Duodenal mucosa (tissue), 2 donors: ENCODE data around the gene PNKD.

Source experiments
- H3K27ac ChIP-seq: one replicate; pipeline ENCODE4 v1.7.0; 2013; ENCODE audit warnings: low read depth, low read length
- H3K27me3 ChIP-seq, 2 donors: one replicate each; pipeline ENCODE4 v1.7.0; 2013; ENCODE audit warnings: low read length in 2 of 2, control low read depth in 1 of 2; ENCODE audit not compliant: insufficient read depth in 2 of 2, control insufficient read depth in 1 of 2
- H3K36me3 ChIP-seq, 2 donors: one replicate each; pipeline ENCODE4 v1.7.0; 2013; ENCODE audit warnings: low read length in 2 of 2, control low read depth in 1 of 2; ENCODE audit not compliant: insufficient read depth in 2 of 2, control insufficient read depth in 1 of 2
- H3K4me1 ChIP-seq, 2 donors: one replicate each; pipeline ENCODE4 v1.7.0; 2013; ENCODE audit warnings: low read length in 2 of 2, control low read depth in 1 of 2; ENCODE audit not compliant: insufficient read depth in 2 of 2, control insufficient read depth in 1 of 2
- H3K4me3 ChIP-seq, 2 donors: one replicate each; pipeline ENCODE4 v1.7.0; 2013; ENCODE audit warnings: low read length in 2 of 2, low read depth in 1 of 2
- H3K9ac ChIP-seq, 2 donors: one replicate each; pipeline ENCODE4 v1.7.0; 2013; ENCODE audit warnings: low read length in 2 of 2, low read depth in 1 of 2
- H3K9me3 ChIP-seq, 2 donors: one replicate each; pipeline ENCODE4 v1.7.0; 2013; ENCODE audit warnings: low read length in 2 of 2, control low read depth in 1 of 2; ENCODE audit not compliant: control insufficient read depth in 1 of 2

The PNKD gene

DNA sequence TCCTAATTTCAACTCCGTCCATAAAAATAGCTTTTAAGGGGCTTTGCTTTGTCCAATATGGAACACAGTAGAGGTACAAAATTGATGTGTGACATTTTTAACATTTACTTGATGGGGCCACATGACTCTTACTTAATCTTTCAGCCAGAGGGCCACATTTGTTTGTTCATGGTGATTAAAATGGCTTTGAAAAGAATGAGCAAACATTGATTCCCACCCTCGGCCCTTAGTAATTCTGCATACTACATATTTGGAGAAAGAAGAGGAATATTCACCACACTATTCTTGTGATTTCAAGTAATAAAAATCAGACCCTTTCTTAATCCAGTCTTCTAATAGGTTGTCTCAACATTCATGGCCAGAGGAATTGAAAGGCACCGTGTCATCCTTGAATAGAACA is 35.8 kb upstream of the PNKD start:
- Histone ChIP-seq H3K4me3 (no peak overlapping the region), H3K27ac (no peak overlapping the region), H3K9me3 (no peaks in the 10 kb centered on the region), H3K4me1 (peaks cover 17 to 28% of the 10 kb centered on the region in 2 donors), H3K36me3 (peaks cover 27 to 89% of the 10 kb centered on the region in 2 donors), H3K9ac (no peak overlapping the region), H3K27me3 (no peaks in the 10 kb centered on the region)

DNA sequence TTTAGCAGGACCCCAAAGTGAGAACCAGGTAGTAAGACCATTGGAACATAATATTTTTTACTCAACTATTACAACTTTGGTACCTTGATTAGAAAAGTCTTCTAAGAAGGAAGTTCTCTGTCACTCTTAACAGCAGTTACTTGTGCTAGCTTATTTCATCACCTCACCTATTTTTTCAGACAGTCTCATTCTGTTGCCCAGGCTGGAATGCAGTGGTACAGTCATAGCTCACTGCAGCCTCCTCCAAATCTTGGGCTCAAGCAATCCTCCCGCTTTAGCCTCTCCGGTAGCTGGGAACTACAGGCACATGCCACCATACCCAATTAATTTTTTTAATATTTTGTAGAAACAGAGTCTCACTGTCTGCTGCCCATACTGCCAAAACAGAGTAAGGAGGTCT is 35.3 kb upstream of the PNKD start:
- H3K27ac ChIP-seq = no peak overlapping the region
- no peak overlapping the region for H3K4me3 ChIP-seq
- peaks cover 17 to 23% of the 10 kb centered on the region in 2 donors for H3K4me1 ChIP-seq
- H3K36me3 ChIP-seq = peaks cover 27 to 92% of the 10 kb centered on the region in 2 donors
- no peak overlapping the region for H3K9ac ChIP-seq
- no peaks in the 10 kb centered on the region for H3K27me3 ChIP-seq
- no peaks in the 10 kb centered on the region for H3K9me3 ChIP-seq

DNA sequence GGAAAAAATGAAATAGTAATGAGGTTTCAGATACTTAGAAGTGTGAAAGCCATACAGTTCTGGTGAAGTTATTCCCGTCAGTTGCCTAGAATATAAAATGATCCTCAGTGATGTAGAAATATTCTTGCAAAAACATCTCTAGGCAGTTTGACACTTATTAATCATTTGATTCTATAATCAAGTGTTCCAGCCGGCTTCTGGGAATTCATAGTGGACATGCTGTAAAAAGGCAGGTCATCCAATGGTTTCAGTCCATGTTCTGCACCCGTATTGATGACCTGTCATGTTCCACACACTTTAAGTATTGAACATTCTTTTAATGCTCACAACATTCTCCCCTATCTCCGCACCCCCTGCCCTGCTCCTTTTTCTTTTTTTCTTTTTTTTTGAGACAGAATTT is 33.5 kb upstream of the PNKD start:
- H3K9me3 ChIP-seq = no peaks in the 10 kb centered on the region
- H3K9ac ChIP-seq = no peak overlapping the region
- no peak overlapping the region for H3K27ac ChIP-seq
- no peak overlapping the region for H3K4me3 ChIP-seq
- H3K36me3 ChIP-seq = peaks cover 17 to 92% of the 10 kb centered on the region in 2 donors
- H3K27me3 ChIP-seq = no peaks in the 10 kb centered on the region
- peaks cover 4 to 5% of the 10 kb centered on the region in 2 donors for H3K4me1 ChIP-seq

DNA sequence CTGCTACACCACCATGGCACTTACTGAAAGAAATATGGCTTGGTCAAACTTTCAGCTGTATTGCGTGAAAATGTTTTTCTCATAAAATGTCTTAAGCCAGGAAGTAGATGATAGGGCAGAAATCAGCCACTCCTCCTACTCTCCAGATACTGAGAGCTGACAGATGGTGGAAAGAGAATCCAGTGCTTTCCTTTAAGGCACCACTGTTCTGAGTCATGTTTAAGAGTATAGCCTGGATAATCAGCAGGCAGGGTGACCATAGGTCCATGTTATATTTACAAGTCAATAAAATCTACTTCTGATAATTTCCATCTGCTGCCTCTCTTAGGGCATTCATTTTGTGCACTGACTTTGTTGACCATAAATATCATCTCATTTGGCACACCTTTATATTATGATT is 31.4 kb upstream of the PNKD start:
- H3K27ac ChIP-seq = no peak overlapping the region
- H3K4me3 ChIP-seq = no peak overlapping the region
- no peaks in the 10 kb centered on the region for H3K27me3 ChIP-seq
- H3K4me1 ChIP-seq = peaks cover 4 to 5% of the 10 kb centered on the region in 2 donors
- no peak overlapping the region for H3K9ac ChIP-seq
- peaks cover 9 to 92% of the 10 kb centered on the region in 2 donors for H3K36me3 ChIP-seq
- H3K9me3 ChIP-seq = no peaks in the 10 kb centered on the region

DNA sequence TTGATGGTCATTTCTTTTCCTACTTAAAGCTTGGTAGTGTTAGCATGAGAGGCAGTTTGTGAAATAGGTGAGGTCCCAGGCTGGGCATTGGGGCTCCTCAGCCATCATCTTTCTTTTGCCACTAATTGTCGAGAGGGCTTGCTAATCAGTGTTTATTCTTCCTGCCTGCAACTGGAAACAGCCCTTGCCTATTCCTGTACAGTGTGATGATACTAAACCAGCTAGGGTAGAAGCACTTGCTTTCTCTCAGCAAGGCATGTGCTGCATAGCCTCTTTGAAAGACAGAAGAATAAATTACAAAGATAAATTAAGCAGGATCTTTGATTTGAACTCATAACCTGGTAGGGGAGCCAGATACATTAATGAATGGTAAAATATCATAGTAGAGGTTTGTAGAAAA is 26.1 kb upstream of the PNKD start:
- Histone ChIP-seq H3K27ac (no peak overlapping the region), H3K9me3 (no peaks in the 10 kb centered on the region), H3K9ac (no peak overlapping the region), H3K4me1 (peaks cover 0 to 4% of the 10 kb centered on the region in 2 donors), H3K4me3 (no peak overlapping the region), H3K27me3 (no peaks in the 10 kb centered on the region), H3K36me3 (peaks cover 30 to 95% of the 10 kb centered on the region in 2 donors)

DNA sequence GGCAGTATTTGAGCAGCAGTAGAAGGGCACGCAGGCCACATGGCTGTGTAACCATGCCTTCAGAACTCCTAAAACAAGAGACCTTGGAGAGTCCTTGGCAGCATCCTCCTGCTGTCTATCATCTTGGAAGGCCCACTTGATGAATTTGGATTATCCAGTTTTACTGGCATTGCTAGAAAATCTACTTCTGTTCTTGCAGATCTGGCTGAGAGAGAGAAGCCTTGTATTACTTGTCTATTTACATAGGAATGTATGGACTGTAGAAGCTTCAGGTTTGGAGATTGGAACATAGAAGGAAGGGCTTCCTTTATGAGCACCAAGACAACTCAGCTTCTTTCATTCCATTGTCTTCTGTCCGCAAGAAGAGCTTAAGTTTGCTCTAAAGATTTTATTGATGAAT is 25.7 kb upstream of the PNKD start:
- Histone ChIP-seq H3K9ac (no peak overlapping the region), H3K4me1 (peaks cover 0 to 4% of the 10 kb centered on the region in 2 donors), H3K27me3 (no peaks in the 10 kb centered on the region), H3K4me3 (no peak overlapping the region), H3K27ac (no peak overlapping the region), H3K36me3 (peaks cover 32 to 95% of the 10 kb centered on the region in 2 donors), H3K9me3 (no peaks in the 10 kb centered on the region)

DNA sequence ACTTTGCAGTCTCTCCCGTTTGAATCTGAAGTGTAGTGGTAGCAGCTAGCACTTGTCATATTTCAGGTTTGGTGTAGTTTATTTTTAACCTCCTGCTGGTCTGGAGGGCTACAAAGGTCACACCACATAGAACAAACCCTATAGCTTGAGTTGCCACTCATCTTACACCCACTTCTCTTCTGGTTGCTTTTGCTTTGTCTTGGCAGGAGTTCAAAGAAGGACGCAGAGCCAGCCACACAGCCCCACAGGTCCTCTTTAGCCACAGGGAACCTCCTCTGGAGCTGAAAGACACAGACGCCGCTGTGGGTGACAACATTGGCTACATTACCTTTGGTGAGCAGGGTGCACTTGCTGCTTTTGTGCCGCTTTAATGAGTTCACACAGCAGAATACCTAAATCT is 25.1 kb upstream of the PNKD start:
- Histone ChIP-seq H3K27me3 (no peaks in the 10 kb centered on the region), H3K9me3 (no peaks in the 10 kb centered on the region), H3K4me1 (peaks cover 0 to 4% of the 10 kb centered on the region in 2 donors), H3K36me3 (peaks cover 37 to 96% of the 10 kb centered on the region in 2 donors), H3K9ac (no peak overlapping the region), H3K27ac (no peak overlapping the region), H3K4me3 (no peak overlapping the region)

DNA sequence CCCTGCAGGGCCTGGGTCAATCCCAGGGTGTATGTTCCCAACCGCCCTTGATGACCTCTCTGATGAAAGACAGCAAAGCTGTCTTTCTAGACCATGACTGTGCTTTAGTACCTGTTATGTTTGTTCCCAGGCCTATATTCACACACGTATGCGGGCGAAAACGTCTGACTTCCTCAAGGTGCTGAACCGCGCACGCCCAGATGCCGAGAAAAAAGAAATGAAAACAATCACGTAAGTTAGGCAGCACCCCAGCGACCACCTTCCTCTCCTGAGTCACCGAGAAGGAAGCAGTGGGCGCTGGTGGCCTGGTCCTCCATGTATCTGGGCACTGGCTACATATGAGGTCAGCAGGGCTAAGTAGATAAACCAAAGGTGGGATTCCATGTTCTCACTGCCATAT is 20.6 kb upstream of the PNKD start:
- H3K9me3 ChIP-seq = no peaks in the 10 kb centered on the region
- H3K27me3 ChIP-seq = no peaks in the 10 kb centered on the region
- no peak overlapping the region for H3K4me3 ChIP-seq
- peaks cover 58 to 97% of the 10 kb centered on the region in 2 donors for H3K36me3 ChIP-seq
- H3K9ac ChIP-seq = no peak overlapping the region
- peaks cover 0 to 4% of the 10 kb centered on the region in 2 donors for H3K4me1 ChIP-seq
- no peak overlapping the region for H3K27ac ChIP-seq

DNA sequence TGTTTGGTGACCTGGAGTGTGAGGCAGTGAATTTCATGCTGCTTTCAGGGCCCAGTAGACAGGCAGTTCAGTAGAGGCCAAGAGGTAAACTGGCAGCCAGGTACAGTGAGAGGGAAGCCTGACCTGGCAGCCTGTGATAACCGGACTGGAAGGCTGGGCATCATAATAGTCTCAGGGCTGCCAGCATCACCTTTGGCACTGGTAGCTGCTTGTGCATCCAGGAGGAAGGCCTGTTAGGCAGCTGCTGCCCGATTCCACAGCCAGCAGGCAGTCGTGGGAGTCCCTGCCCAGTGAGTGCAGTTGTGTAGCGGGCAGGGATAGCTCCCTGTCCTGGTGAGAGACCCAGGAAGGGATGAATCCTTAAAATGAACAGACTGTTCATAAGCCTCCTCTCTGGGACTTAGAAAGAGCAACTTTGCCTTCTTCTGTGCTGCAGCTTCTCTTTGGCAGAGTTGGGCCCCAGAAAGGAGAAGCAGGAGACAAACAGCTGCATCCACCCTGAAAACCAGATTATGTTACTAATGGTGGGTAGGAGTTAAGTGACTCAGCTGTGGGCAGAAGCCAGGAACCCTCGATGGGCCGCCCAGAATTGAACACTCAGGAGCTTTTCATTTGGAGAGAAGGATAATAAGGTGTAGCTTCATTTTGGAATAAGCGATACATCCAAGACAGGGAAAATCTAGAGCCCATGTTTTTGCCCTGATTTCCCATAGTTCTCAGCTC is 17.6 kb upstream of the PNKD start:
- Histone ChIP-seq H3K36me3 (peaks cover 61 to 89% of the 10 kb centered on the region in 2 donors), H3K4me3 (no peak overlapping the region), H3K4me1 (peaks cover 0 to 10% of the 10 kb centered on the region in 2 donors), H3K9me3 (no peaks in the 10 kb centered on the region), H3K27ac (no peak overlapping the region), H3K27me3 (no peaks in the 10 kb centered on the region), H3K9ac (no peak overlapping the region)

DNA sequence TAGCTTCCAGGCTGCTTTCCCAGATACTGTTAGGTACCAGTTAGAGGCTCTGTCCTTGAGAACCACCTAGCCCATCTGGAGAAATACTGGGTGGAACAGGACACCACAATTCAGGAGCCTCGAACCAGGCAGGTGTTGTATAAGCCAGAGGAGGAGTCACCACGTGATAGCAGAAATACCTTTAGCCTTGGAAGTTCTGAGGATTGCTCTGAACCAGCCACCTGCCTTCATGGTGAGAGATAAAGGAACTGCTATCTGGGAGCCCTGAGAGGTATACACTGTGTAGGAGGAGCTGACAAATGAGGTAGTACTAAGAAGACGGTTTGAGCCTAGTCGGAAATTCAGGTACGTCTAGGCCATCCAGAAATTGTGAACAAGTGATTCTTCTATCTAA is 17.1 kb upstream of the PNKD start:
- peaks cover 0 to 10% of the 10 kb centered on the region in 2 donors for H3K4me1 ChIP-seq
- no peaks in the 10 kb centered on the region for H3K9me3 ChIP-seq
- H3K9ac ChIP-seq = no peak overlapping the region
- H3K27ac ChIP-seq = no peak overlapping the region
- H3K36me3 ChIP-seq = peaks cover 58 to 83% of the 10 kb centered on the region in 2 donors
- no peak overlapping the region for H3K4me3 ChIP-seq
- no peaks in the 10 kb centered on the region for H3K27me3 ChIP-seq
